H7 (cell line): ENCODE measurements around the gene UTY. TPM values are rescaled to one million over a fixed set of nuclear protein-coding genes. Genes with fewer than 3 reads are reported as not detected.
"Not testable (repeated sequence)": the region's sequence is repeated elsewhere in the genome, so short reads cannot be mapped to it uniquely, and the experiment has no call there.

Source experiments
- DNase-seq: peaks from one replicate; pipeline ENCODE4 v3.0.0; 2012
- H3K27me3 ChIP-seq: 2 replicates; pipeline ENCODE4 v1.6.0; 2011; ENCODE audit warnings: mild to moderate bottlenecking, low read length; ENCODE audit not compliant: control insufficient read depth, insufficient read depth
- H3K36me3 ChIP-seq: replicated peaks from 2 replicates; pipeline ENCODE4 v1.5.1; 2011; ENCODE audit warnings: low read length; ENCODE audit not compliant: control insufficient read depth, insufficient read depth
- H3K4me3 ChIP-seq: 2 replicates; pipeline ENCODE4 v1.5.1; 2011; ENCODE audit warnings: low read depth, mild to moderate bottlenecking, control low read depth, low read length, moderate library complexity; ENCODE audit not compliant: insufficient read depth
- total RNA-seq: library from RNA; depleted of rRNA; stranded (reverse); fragments of >200 nt; shearing (Covaris generic); gene quantifications from 2 replicates; pipeline ENCODE4 v1.2.3, GENCODE V29; 2014

The UTY gene
- total RNA-seq, 1 experiment from 2014 or later: not detected

GRCh38 chrY:13299411-13299810 lies 180.4 kb downstream of the UTY start:
- H3K4me3 ChIP-seq: no peak overlapping the region
- H3K36me3 ChIP-seq: no peaks in the 10 kb centered on the region
- no peaks in the 10 kb centered on the region for H3K27me3 ChIP-seq
- DNase-seq: no peak

- Histone ChIP-seq H3K36me3 (no peaks in the 10 kb centered on the region), H3K4me3 (no peak overlapping the region), H3K27me3 (no peaks in the 10 kb centered on the region)
- no peak for DNase-seq
Observed at GRCh38 chrY:13296176-13296890, 183.5 kb downstream of the UTY start.

GRCh38 chrY:13295026-13295425 lies 184.8 kb downstream of the UTY start:
- no peaks in the 10 kb centered on the region for H3K36me3 ChIP-seq
- no peaks in the 10 kb centered on the region for H3K27me3 ChIP-seq
- no peak for DNase-seq
- no peak overlapping the region for H3K4me3 ChIP-seq

- no peak overlapping the region for H3K4me3 ChIP-seq
- no peaks in the 10 kb centered on the region for H3K36me3 ChIP-seq
- no peaks in the 10 kb centered on the region for H3K27me3 ChIP-seq
- no peak for DNase-seq
Observed at GRCh38 chrY:13291199-13291598, 188.6 kb downstream of the UTY start.

- H3K27me3 ChIP-seq, DNase-seq, H3K4me3 ChIP-seq, H3K36me3 ChIP-seq: not testable (repeated sequence)
Observed at GRCh38 chrY:13282151-13283054, 197.4 kb downstream of the UTY start.

GRCh38 chrY:13279561-13279960 lies 200.3 kb downstream of the UTY start:
- DNase-seq: no peak
- no peaks in the 10 kb centered on the region for H3K36me3 ChIP-seq
- no peak overlapping the region for H3K4me3 ChIP-seq

GRCh38 chrY:13271706-13272105 lies 208.1 kb downstream of the UTY start:
- DNase-seq: no peak
- H3K36me3 ChIP-seq: no peaks in the 10 kb centered on the region
- H3K27me3 ChIP-seq: no peaks in the 10 kb centered on the region
- H3K4me3 ChIP-seq: no peak overlapping the region

More at GRCh38 chrY:13279561-13279960, 200.3 kb downstream of the UTY start:
- H3K27me3 ChIP-seq: no peaks in the 10 kb centered on the region

GRCh38 chrY:13253941-13254440 lies 225.8 kb downstream of the UTY start:
- not testable (repeated sequence) for H3K36me3 ChIP-seq, H3K4me3 ChIP-seq, H3K27me3 ChIP-seq, DNase-seq

- Histone ChIP-seq H3K27me3 (no peaks in the 10 kb centered on the region), H3K4me3 (no peak overlapping the region), H3K36me3 (no peaks in the 10 kb centered on the region)
- no peak for DNase-seq
Observed at GRCh38 chrY:13250421-13250820, 229.4 kb downstream of the UTY start.

GRCh38 chrY:13243716-13244115 lies 236.1 kb downstream of the UTY start:
- Histone ChIP-seq H3K36me3 (no peaks in the 10 kb centered on the region), H3K27me3 (no peaks in the 10 kb centered on the region), H3K4me3 (no peak overlapping the region)
- no peak for DNase-seq

- Histone ChIP-seq H3K27me3 (no peaks in the 10 kb centered on the region), H3K4me3 (no peak overlapping the region), H3K36me3 (no peaks in the 10 kb centered on the region)
- DNase-seq: no peak
Observed at GRCh38 chrY:13233901-13234300, 245.9 kb downstream of the UTY start.

GRCh38 chrY:13233118-13233517 lies 246.7 kb downstream of the UTY start:
- Histone ChIP-seq H3K27me3 (no peaks in the 10 kb centered on the region), H3K4me3 (no peak overlapping the region), H3K36me3 (no peaks in the 10 kb centered on the region)
- no peak for DNase-seq

GRCh38 chrY:13227354-13227953 lies 252.4 kb downstream of the UTY start:
- H3K36me3 ChIP-seq: no peaks in the 10 kb centered on the region
- no peaks in the 10 kb centered on the region for H3K27me3 ChIP-seq
- no peak overlapping the region for H3K4me3 ChIP-seq
- no peak for DNase-seq

GRCh38 chrY:13210961-13211646 lies 268.7 kb downstream of the UTY start:
- Histone ChIP-seq H3K4me3 (no peak overlapping the region), H3K27me3 (no peaks in the 10 kb centered on the region), H3K36me3 (no peaks in the 10 kb centered on the region)
- DNase-seq: no peak
